ENCODE data around the gene MFSD2A. TPM values are rescaled to one million over a fixed set of nuclear protein-coding genes. Genes with fewer than 3 reads are reported as not detected.

The MFSD2A gene
- total and polyA plus RNA-seq, 10 of the 15 experiments (the other 5 are each of a cell fraction or from before 2014, with no cell fraction given) = 0.84 to 30.1 (median 15.2) TPM

- TF ChIP-seq ZNF384 (IDR thresholded peaks at IDR 0.05; ENCODE audit: borderline replicate concordance, low read depth, low read length) (no peak), NR2C2 (IDR thresholded peaks at IDR 0.05; ENCODE audit: borderline replicate concordance, control insufficient read depth, insufficient read length, low read depth) (no peak)
Observed at GRCh38 chr1:39987869-39988268, 32.9 kb downstream of the MFSD2A start (continued).

GRCh38 chr1:39988618-39989343 lies 33.8 kb downstream of the MFSD2A start:
- Histone ChIP-seq H3K4me1 (ENCODE audit: control insufficient read depth, insufficient read depth, low read length) (peaks cover 11% of the 10 kb centered on the region; the same call in 1 of the 2 replicates), H3K27ac (ENCODE audit: control insufficient read depth, insufficient read depth) (no peak overlapping the region), H3K9me3 (replicated peaks; ENCODE audit: control insufficient read depth, insufficient read depth, low read length) (no peaks in the 10 kb centered on the region), H3K9ac (ENCODE audit: control insufficient read depth, insufficient read depth, low read length) (no peak overlapping the region), H3K4me3 (no peak overlapping the region), H3K27me3 (replicated peaks in 1 of 2; ENCODE audit: control insufficient read depth in 2 of 2, insufficient read depth in 2 of 2, low read length in 1 of 2) (no peaks in the 10 kb centered on the region), H3K4me2 (ENCODE audit: control insufficient read depth, insufficient read depth) (no peak overlapping the region), H3K79me2 (ENCODE audit: control insufficient read depth, insufficient read depth, low read length) (no peaks in the 10 kb centered on the region), H3K36me3 (ENCODE audit: control insufficient read depth in 2 of 2, insufficient read depth in 2 of 2, low read length in 1 of 2) (no peaks in the 10 kb centered on the region), H2AFZ (ENCODE audit: control insufficient read depth, low read depth, low read length) (no peak overlapping the region), H4K20me1 (ENCODE audit: control insufficient read depth, insufficient read depth) (no peaks in the 10 kb centered on the region)
- RAD21 ChIA-PET (ENCODE audit: unreplicated experiment) = interaction anchor here (1.0 kb wide), 1 partner anchor 43 kb away, joined by 3 read pairs; no protein-coding TSS in a partner anchor
- ATAC-seq (no peak), DNase-seq (ENCODE audit: low read depth, low spot score) (no peak), FAIRE-seq (no peak)
- CTCF ChIA-PET = interaction anchor here (0.9 to 1.5 kb wide), 3 partner anchors 15 to 155 kb away, joined by 3 to 8 read pairs (median 5); no protein-coding TSS in a partner anchor
- BruUV-seq (replicated peaks) = no TSS peak
- intact Hi-C loops (cut with micrococcal nuclease; ENCODE audit: unreplicated experiment) (no loop called here), in situ Hi-C loops (cut with MboI) (no loop called here)
- TF ChIP-seq ZNF622 (IDR thresholded peaks at IDR 0.05) (no peak), SIX5 (IDR thresholded peaks at IDR 0.05; ENCODE audit: low read depth, low read length, severe bottlenecking) (no peak), KLF5 (IDR thresholded peaks at IDR 0.05; ENCODE audit: partially characterized antibody) (no peak), CBX5 (IDR thresholded peaks at IDR 0.05; ENCODE audit: low read depth) (no peak), ATF3 (IDR thresholded peaks at IDR 0.05; ENCODE audit: borderline replicate concordance, extremely low read depth, low read depth, low read length) (no peak)
- WGBS (ENCODE audit: insufficient coverage, insufficient replicate concordance, low lambda C conversion rate, missing lambda C conversion rate) = 68% methylated on average over 6 of the region's 6 CpGs
- SMC1A ChIA-PET (ENCODE audit: uncharacterized antibody, unreplicated experiment) = interaction anchor here (1.7 kb wide), 1 partner anchor 13 kb away, joined by 6 read pairs; no protein-coding TSS in a partner anchor
- POLR2A ChIA-PET = interaction anchor here (0.6 kb wide), 1 partner anchor 15 kb away, joined by 8 read pairs; no protein-coding TSS in a partner anchor

Measured in GM12878 (cell line).